Esophagus squamous epithelium (tissue), 4 donors: Measurements from ENCODE around the gene TADA2B.
"Not testable (repeated sequence)": the region's sequence is repeated elsewhere in the genome, so short reads cannot be mapped to it uniquely, and the experiment has no call there.

Experiments
- CTCF ChIP-seq, 6 experiments: fragments of 450-650 bp in 4 of 6; fragments of 200-600 bp in 2 of 6; sonication (generic) in 2 of 6; IDR thresholded peaks; one replicate each; pipeline ENCODE4 v1.5.1; 2016 to 2019; ENCODE audit warnings: antibody characterized with exemption in 6 of 6, mild to moderate bottlenecking in 4 of 6, moderate library complexity in 4 of 6
- POLR2A ChIP-seq, 4 donors: fragments of 450-650 bp; IDR thresholded peaks; one replicate each; pipeline ENCODE4 v1.6.1; 2017; ENCODE audit warnings: antibody characterized with exemption in 4 of 4, mild to moderate bottlenecking in 4 of 4, moderate library complexity in 3 of 4

GRCh38 chr4:7079483-7079882 is 36.3 kb downstream of the TADA2B start:
- TF ChIP-seq CTCF, POLR2A (IDR thresholded peaks at IDR 0.05): not testable (repeated sequence)
